SK-N-SH (cell line): ENCODE results near the gene PXDN. TPM values are rescaled to one million over a fixed set of nuclear protein-coding genes. Genes with fewer than 3 reads are reported as not detected.

Experiments
- CTCF ChIA-PET: fragments of 300-600, 350-600 bp; formaldehyde crosslinking; extraction: SDS; loops from one replicate; lab custom pipeline; 2021; lab: Yijun Ruan, JAX
- POLR2A ChIA-PET: fragments of 350-600 bp; sonication (Branson Sonifier 250); formaldehyde crosslinking; extraction: SDS; loops from one replicate; lab custom pipeline; 2020; ENCODE audit warnings: antibody characterized with exemption, inconsistent platforms; lab: Yijun Ruan, JAX
- DNase-seq: peaks from one replicate; pipeline ENCODE4 v3.0.0; 2012
- H2AFZ ChIP-seq: fragments of 200-600 bp; sonication (generic); 2 replicates; pipeline ENCODE4 v1.8.1; 2016; ENCODE audit warnings: antibody characterized with exemption, mild to moderate bottlenecking, low read depth
- H3F3A ChIP-seq: fragments of 200-600 bp; sonication (generic); replicated peaks from 2 replicates; pipeline ENCODE3; 2016; ENCODE audit warnings: antibody characterized with exemption, mild to moderate bottlenecking; ENCODE audit not compliant: insufficient read depth
- H3K27ac ChIP-seq, 2 experiments: fragments of 200-500 bp in 1 of 2; fragments of 200-600 bp in 1 of 2; sonication (Bioruptor generic) in 1 of 2; sonication (generic), shearing (Covaris generic) in 1 of 2; 2 replicates each; pipeline versions ENCODE4 v1.5.1 to v1.6.1; 2014 to 2016; ENCODE audit warnings: low read depth in 2 of 2, inconsistent platforms in 1 of 2, low read length in 1 of 2, mild to moderate bottlenecking in 1 of 2, mixed read lengths in 1 of 2
- H3K27me3 ChIP-seq: fragments of 200-600 bp; sonication (generic), shearing (Covaris generic); 2 replicates; pipeline ENCODE4 v1.6.1; 2016; ENCODE audit warnings: mixed run types; ENCODE audit not compliant: insufficient read depth
- H3K36me3 ChIP-seq, 2 experiments: fragments of 200-500 bp in 1 of 2; fragments of 200-600 bp in 1 of 2; sonication (Bioruptor generic) in 1 of 2; sonication (generic) in 1 of 2; replicated peaks in 1 of 2; 2 replicates each; pipeline versions ENCODE3 to v1.5.1; 2014 to 2016; ENCODE audit warnings: low read length in 1 of 2, mild to moderate bottlenecking in 1 of 2; ENCODE audit not compliant: insufficient read depth in 2 of 2, control insufficient read depth in 1 of 2
- H3K4me1 ChIP-seq, 2 experiments: fragments of 200-500 bp in 1 of 2; fragments of 200-600 bp in 1 of 2; sonication (Bioruptor generic) in 1 of 2; sonication (generic), shearing (Covaris generic) in 1 of 2; 2 replicates each; pipeline versions ENCODE4 v1.5.1 to v1.6.1; 2014 to 2016; ENCODE audit warnings: low read depth in 1 of 2, low read length in 1 of 2, mixed run types in 1 of 2; ENCODE audit not compliant: insufficient read depth in 2 of 2, control insufficient read depth in 1 of 2
- H3K4me2 ChIP-seq: fragments of 200-600 bp; sonication (generic), shearing (Covaris generic); 2 replicates; pipeline ENCODE4 v1.6.1; 2017; ENCODE audit warnings: mixed run types
- H3K4me3 ChIP-seq, 2 experiments: fragments of 200-500 bp in 1 of 2; fragments of 200-600 bp in 1 of 2; sonication (Bioruptor generic) in 1 of 2; sonication (generic), shearing (Covaris generic) in 1 of 2; 2 replicates each; pipeline versions ENCODE4 v1.5.1 to v1.8.1; 2014 to 2016; ENCODE audit warnings: low read depth in 2 of 2, inconsistent platforms in 1 of 2, low read length in 1 of 2, mild to moderate bottlenecking in 1 of 2, mixed read lengths in 1 of 2, moderate library complexity in 1 of 2
- H3K79me2 ChIP-seq: fragments of 200-600 bp; sonication (generic); 2 replicates; pipeline ENCODE4 v1.8.1; 2017; ENCODE audit warnings: mild to moderate bottlenecking; ENCODE audit not compliant: insufficient read depth
- H3K9ac ChIP-seq: fragments of 200-600 bp; sonication (generic); 2 replicates; pipeline ENCODE4 v1.6.1; 2017; ENCODE audit warnings: mixed run types
- H3K9me2 ChIP-seq: fragments of 200-600 bp; sonication (generic); 2 replicates; pipeline ENCODE4 v1.6.1; 2017; ENCODE audit warnings: mixed run types
- H3K9me3 ChIP-seq: fragments of 200-600 bp; sonication (generic); 2 replicates; pipeline ENCODE4 v1.6.1; 2017; ENCODE audit warnings: mixed run types, mild to moderate bottlenecking, moderate library complexity
- H4K20me1 ChIP-seq: fragments of 200-600 bp; sonication (generic); 2 replicates; pipeline ENCODE4 v1.6.1; 2017; ENCODE audit warnings: mild to moderate bottlenecking, mixed run types; ENCODE audit not compliant: insufficient read depth
- EZH2phosphoT487 ChIP-seq: fragments of 200-600 bp; sonication (generic); IDR thresholded peaks from 2 replicates; pipeline ENCODE4 v1.6.1; 2017; ENCODE audit warnings: low read depth, mixed run types, mild to moderate bottlenecking, antibody characterized with exemption, moderate library complexity, borderline replicate concordance
- FOSL2 ChIP-seq: IDR thresholded peaks from 2 replicates; pipeline ENCODE4 v1.4.0; 2012; ENCODE audit warnings: low read depth, mild to moderate bottlenecking, moderate library complexity, borderline replicate concordance
- IRF3 ChIP-seq: fragments of 150-350 bp; IDR thresholded peaks from 2 replicates; pipeline ENCODE4 v1.6.1; 2016; ENCODE audit warnings: mild to moderate bottlenecking, low read depth, low read length
- JUND ChIP-seq: IDR thresholded peaks from 2 replicates; pipeline ENCODE4 v1.4.0; 2012
- MEF2A ChIP-seq: IDR thresholded peaks from 2 replicates; pipeline ENCODE4 v1.4.0; 2012; ENCODE audit warnings: low read depth, borderline replicate concordance
- MXI1 ChIP-seq: IDR thresholded peaks from 2 replicates; pipeline ENCODE4 v1.6.1; 2012; ENCODE audit warnings: mild to moderate bottlenecking, low read depth, low read length, improper control_type of control experiment
- NFIC ChIP-seq: IDR thresholded peaks from 2 replicates; pipeline ENCODE4 v1.4.0; 2012; ENCODE audit warnings: borderline replicate concordance
- NRF1 ChIP-seq: IDR thresholded peaks from 2 replicates; pipeline ENCODE4 v1.6.1; 2012; ENCODE audit warnings: low read depth, mild to moderate bottlenecking, low read length
- PBX3 ChIP-seq: IDR thresholded peaks from 2 replicates; pipeline ENCODE4; 2012
- POLR2AphosphoS5 ChIP-seq: IDR thresholded peaks from 2 replicates; pipeline ENCODE4 v1.6.1; 2012; ENCODE audit warnings: low read depth, low read length
- RCOR1 ChIP-seq: fragments of 150-350 bp; IDR thresholded peaks from 2 replicates; pipeline ENCODE4 v1.6.1; 2017; ENCODE audit warnings: antibody characterized with exemption, low read length
- REST ChIP-seq: IDR thresholded peaks from 2 replicates; pipeline ENCODE4 v1.6.1; 2012; ENCODE audit warnings: mild to moderate bottlenecking, low read depth, low read length, moderate library complexity
- RXRA ChIP-seq: IDR thresholded peaks from 2 replicates; pipeline ENCODE4 v1.4.0; 2012; ENCODE audit warnings: low read depth, mild to moderate bottlenecking, borderline replicate concordance
- TCF12 ChIP-seq: IDR thresholded peaks from 2 replicates; pipeline ENCODE4 v1.4.0; 2012
- WGBS: methylation state at CpG from one replicate; pipeline ENCODE4 v1.1.6; 2017; ENCODE audit warnings: low lambda C conversion rate; 5-methylcytosine and 5-hydroxymethylcytosine counted together
- polyA plus RNA-seq, 3 experiments: library from polyadenylated mRNA; depleted of rRNA; stranded (reverse); fragments of >200 nt; gene quantifications; 2 replicates each; pipeline ENCODE4 v1.2.3, GENCODE V29; 2012

The PXDN gene
- polyA plus RNA-seq, 1 of the 3 experiments (the other 2 are of a cell fraction): 146 TPM

- Histone ChIP-seq H3K36me3 (no peaks in the 10 kb centered on the region), H4K20me1 (no peaks in the 10 kb centered on the region), H3K27me3 (no peaks in the 10 kb centered on the region; the same call in 1 of the 2 replicates), H3K79me2 (no peaks in the 10 kb centered on the region), H3K9me3 (no peaks in the 10 kb centered on the region), H3K27ac (no peak overlapping the region), H3K4me1 (no peaks in the 10 kb centered on the region), H2AFZ (no peak overlapping the region), H3F3A (no peaks in the 10 kb centered on the region), H3K9me2 (no peaks in the 10 kb centered on the region), H3K4me3 (no peak overlapping the region), H3K4me2 (no peak overlapping the region), H3K9ac (no peak overlapping the region)
- DNase-seq: no peak
- TF ChIP-seq REST: no peak
- TF ChIP-seq PBX3: no peak
- TF ChIP-seq IRF3: no peak
- TF ChIP-seq EZH2phosphoT487: no peak
- TF ChIP-seq RXRA: no peak
- no peak for TF ChIP-seq MXI1
- no peak for TF ChIP-seq JUND
- TF ChIP-seq MEF2A: no peak
- TF ChIP-seq RCOR1: no peak
- no peak for TF ChIP-seq NRF1
- no peak for TF ChIP-seq POLR2AphosphoS5
- no peak for TF ChIP-seq FOSL2
- TF ChIP-seq TCF12: no peak
- no peak for TF ChIP-seq NFIC
- ChIA-PET POLR2A (no interaction called here), CTCF (interaction anchor here (0.6 to 8.8 kb wide), 13 partner anchors 9 to 531 kb away, joined by 3 to 122 read pairs (median 5); no protein-coding TSS in a partner anchor)
- WGBS: 61% methylated on average over 24 of the region's 30 CpGs
Observed at GRCh38 chr2:1766851-1767811, 22.8 kb upstream of the PXDN start.
